Hematopoietic multipotent progenitor cell treated with erythropoietin and hydrocortisone succinate and interleukin-3 and kit ligand, for 6 days (in vitro differentiated cells): ENCODE results near the gene PHACTR3.

Experiments
- DNase-seq: peaks from one replicate; pipeline ENCODE4 v3.0.0-alpha.2; 2015

Gene PHACTR3

DNA sequence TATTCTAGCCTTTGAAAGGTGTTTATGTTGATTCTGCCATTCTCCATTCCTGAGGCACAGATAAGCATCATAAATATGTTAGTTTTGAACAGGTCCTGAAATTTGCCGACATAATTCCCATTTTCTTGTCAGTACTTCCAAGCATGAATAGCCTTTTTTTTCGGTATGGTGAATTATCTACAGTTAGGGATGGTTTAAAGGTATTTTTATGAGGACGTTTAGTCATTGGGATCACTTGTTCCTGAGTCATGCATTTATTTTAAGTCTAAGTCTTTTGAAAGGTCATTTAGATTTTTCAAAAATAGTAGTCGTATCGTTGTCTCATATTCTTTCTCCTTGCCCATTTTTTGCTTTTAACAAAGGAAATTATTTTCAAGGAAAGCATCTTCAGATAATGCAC lies 98.7 kb downstream of the PHACTR3 start:
- DNase-seq, result no peak

DNA sequence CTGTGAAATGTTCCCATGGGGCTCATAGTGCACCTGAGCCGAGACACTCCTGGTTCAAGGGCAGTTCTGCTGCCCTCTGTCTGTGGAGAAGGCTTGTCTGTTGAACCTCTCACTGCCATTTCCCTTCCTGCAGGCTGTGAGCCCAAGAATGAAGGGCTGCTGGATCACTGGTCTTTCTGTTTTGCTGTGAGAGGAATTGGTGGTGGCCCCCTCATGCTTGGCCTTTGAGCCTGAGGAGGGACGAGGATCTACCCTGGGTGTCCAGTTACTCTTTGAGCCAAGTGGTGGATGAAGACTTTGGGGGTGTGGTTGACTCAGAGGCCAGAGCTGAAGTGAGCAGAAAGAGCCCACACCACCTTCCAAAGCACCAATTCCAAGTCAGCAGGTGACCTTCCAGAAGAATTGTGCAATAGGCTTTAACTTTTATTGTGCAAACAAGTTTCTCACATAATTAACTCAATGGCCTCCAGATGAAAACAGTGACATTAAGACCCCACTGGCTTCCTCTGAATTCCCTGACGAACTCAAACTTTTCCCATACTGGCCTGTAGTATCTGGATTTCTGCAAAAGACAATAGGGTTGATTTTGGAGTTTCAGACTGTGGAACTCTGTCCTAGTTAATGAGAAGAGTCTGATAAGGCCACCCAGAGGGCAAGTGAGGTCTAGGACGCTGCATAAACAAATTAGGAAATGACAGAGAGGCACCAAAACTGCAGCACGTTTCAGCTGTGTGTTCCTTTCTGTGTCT lies 101.5 kb downstream of the PHACTR3 start:
- no peak for DNase-seq

DNA sequence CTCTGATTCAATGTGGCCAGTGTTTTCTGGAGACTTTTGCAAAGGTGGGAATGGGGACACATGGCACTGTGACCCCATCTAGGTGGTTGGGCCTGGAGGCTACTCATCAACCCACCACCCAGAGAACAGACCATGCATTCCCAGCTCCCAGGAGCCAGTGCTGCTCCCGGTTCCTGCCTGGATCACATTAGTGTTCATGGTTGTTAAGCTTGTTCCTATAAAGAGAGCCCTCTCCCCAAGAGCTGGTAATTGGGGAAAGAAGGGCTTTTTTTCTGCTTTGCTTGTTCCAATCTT lies 102.0 kb downstream of the PHACTR3 start:
- DNase-seq, result no peak

DNA sequence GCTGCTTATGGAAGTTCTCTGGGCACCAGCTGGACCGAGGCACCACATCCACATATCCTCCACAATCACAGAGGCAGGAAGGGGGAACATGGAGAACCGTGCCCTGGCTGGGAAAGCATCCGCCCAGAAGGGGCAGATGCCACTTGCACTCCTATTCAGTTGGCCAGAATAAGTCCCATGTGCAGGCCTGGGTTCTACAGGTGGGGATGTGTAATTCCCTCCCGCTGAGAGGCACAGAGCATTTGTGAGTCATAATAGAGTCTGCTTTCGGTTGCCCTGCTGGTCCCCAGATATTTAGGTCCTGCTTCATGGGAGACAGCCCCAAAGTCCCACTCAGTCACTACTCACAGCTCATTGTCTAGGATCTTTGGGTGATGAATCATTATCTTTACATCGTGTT lies 104.0 kb downstream of the PHACTR3 start:
- no peak for DNase-seq

DNA sequence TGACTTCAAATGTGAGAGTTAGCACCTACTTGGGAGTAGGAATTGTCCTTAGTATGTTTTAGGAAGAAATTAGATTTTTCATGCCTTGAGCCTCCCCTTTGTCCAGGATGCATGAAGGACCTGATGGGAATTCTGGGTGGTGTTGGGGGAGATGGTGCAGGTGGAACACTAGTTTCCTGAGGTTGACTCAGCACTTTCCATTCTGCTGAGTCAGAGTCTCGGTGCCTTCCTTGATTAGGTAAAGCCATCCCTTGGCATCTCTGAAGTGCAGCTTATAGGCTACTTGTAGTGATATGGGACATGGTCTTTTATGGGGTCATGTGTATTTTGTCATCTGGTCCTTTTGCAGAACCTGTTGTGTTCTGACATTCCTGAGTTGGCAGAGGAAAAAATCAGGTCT lies 105.3 kb downstream of the PHACTR3 start:
- DNase-seq, result no peak

DNA sequence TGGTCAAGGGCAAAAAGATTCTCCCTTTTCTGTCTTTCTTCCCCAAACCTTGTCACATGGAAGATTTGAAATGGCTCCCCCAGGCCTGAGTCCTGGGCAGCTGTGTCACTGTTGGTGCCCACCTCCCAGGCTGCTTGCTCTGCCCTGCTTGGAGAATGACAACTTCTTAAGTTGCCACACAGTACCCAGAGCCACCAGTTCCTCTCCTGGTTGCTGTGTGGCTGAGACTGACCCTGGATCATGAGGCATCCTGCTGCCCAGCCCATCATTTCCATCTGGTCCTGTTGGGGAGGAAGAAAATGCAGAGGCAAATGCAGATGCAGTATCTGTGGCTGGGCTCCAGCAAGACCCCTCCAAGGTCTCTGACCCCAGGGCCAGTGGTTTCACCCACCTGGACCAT lies 113.7 kb downstream of the PHACTR3 start:
- DNase-seq, result no peak

DNA sequence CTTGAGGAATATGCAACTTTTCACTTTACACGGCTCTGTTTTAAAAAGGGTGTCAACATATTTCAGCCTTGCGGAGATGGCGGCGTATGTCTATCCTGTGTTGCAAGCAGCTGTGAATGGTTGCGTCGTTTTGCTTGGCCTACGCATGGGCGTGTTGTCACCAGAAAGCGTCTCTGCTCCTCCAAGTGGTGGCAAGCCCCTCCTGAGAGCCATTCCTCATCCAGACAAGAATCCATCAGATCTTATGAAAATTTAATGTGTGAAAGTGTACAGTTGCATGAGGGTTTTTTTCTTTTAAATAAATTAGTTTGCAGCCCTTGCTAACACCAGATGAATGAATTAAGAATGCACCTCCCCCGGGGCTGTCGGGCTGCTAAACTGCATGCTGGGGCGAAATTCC lies 114.4 kb downstream of the PHACTR3 start:
- DNase-seq, result no peak

DNA sequence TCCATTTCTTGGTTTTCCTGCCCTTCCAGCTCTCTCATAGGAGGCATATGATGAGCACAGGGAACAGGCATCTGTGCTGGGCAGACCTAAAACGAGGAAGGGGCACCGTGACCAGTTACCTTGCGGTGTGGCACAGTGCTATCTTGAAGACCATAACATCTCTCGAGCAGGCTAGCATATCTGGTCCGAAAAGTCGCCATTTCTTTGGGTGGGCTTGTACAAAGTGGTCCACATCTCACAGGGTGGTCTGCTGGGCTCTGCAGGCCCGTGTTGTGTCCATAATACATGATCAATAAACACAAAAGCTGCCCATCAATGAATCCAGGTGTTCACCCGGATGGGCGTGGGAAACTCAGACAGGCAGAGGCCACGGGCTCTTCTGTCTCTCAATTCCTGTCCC lies 115.7 kb downstream of the PHACTR3 start:
- DNase-seq, result no peak

DNA sequence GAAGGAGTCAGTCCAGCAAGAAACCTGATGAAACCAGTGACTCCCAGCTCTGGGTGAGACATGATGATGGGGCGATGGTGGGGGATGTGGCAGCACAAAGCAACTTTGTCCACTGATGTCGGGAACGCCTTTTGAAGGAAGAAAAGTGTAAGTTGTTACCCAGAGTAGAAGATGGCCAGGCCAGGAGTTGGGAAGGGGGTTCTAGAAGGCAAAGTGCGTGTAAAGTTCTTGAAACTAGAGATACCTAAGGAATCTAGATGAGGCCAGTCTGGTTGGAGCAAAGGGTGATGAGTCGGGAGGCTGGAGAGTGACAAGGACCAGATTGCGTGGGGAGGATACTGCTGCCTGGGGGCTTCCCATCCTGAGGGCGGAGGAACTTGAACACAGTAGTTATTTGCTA lies 117.0 kb downstream of the PHACTR3 start:
- DNase-seq, result no peak

DNA sequence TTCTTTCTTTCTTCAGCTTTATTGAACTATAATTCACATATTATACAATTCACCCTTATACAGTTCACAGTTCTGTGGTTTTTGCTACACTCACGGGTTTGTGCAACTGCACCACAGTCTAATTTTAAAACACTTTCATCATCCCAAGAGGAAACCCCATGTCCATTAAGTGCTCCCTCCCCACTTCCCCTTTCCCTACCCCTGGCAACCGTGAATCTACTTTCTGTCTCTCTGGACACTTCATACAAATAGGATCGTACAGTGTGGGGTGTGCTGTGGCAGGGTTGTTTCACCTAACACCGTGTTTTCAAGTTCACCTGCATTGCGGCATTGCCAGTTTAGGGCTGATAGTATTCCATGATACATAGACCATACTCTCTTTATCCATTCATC lies 118.8 kb downstream of the PHACTR3 start:
- DNase-seq, result peak; percentile 69

DNA sequence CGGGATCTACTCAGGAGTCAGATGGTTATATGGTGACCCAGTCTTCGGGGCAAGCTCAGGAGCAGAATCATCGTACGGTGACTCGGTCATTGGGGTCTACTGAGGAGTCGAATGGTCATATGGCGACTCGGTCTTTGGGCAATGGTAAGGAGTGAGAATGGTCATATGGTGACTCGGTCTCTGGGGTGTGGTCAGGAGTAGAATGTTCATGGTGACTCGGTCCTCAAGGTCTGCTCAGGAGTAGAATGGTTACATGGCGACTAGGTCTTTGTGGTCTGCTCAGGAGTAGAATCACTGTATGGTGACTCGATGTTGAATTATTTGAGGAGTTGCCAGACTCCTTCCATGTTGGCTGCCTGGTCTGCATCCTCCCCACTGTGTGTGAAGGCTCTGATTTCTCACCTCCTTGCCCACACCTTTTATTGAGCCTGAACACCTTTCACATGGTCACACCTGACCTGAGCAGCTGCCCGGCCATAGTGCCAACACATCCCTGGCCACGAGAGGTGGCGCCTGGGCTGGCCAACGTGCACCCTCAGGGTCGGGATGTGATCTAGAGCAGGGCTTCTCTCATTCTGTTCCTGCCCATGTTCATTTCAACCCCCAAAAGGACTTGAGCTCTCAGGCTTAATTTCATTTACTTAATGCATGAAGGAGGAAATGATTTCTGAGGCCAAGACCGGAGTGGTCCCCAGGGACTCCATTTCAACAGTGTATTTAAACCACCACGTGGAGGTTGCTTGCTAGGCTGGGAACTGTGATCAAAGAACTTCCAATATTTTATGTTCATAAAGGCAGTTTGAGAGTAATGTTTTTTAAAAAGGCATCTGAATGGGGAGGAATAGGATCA lies 119.5 kb downstream of the PHACTR3 start:
- DNase-seq, result no peak

DNA sequence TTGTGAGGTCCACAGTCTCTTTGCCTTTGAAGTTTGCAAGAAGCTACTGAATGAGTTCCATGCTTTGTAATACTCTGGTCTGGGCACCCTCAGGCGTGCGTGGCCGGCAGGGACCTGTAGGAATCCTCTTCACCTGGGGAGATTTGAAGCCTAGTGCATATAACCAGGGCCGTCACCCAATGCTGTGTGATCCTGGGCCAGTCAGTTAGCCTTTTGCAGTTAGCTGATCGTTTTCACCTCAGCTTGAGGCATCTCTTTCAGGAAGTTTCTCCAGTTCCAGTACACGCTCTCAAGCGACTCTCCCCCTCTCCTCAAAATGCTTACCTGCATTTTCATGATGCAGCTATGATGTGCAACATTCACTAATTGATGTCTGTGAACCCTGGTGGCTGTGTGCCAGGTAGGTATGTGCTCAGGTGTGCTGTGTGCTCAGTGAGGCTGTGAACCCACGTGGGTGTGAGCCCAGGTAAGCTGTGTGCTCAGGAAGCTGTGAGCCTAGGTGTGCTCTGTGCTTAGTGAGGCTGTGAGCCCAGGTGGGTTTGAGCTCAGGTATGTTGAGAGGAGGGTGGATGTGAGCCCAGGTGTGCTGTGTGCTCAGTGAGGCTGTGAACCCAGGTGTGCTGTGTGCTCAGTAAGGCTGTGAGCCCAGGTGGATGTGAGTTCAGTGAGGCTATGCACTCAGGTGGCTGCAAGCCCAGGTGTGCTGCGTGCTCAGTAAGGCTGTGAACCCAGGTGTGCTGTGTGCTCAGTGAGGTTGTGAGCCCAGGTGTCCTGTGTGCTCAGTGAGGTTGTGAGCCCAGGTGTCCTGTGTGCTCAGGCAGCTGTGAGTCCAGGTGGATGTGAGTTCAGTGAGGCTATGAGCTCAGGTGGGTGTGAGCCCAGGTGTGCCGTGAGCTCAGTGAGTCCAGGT lies 120.4 kb downstream of the PHACTR3 start:
- no peak for DNase-seq

DNA sequence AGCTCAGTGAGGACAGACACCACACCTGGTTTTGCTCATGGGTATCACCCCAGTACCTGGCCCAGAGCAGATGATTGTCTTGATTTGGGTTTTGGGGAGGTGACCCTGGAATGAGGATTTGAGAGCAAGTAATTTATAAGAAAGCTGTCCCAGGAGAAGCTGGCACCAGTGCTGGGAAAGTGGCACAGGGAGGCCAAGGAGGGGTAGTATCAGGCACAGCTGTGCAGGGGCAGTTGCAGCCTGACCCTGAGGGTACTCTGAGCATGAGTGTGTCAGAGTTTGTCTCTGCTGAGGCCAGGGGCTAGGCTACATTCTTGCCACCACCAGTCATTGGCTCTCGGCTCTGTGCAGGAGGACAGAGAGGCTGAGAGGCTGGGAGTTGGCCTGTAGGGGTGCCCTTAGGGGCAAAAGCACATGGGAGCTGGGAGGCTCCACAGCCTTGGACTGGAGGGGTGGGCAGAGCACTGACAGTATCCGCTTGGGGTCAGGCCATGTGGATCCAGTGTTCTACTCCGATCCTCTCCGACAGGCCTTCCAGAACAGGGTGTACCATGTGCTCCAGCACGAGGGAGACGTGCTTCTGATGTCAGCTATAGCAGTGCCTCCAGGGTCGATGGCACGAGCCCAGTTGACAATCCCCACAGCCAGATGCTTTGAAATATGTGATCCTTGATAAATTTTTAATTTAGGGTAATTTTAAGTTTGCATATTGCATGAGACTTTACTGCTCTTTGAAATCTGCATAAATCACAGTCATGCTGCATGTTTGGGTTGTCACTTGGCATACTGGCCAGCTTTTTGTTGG lies 121.3 kb downstream of the PHACTR3 start:
- no peak for DNase-seq

DNA sequence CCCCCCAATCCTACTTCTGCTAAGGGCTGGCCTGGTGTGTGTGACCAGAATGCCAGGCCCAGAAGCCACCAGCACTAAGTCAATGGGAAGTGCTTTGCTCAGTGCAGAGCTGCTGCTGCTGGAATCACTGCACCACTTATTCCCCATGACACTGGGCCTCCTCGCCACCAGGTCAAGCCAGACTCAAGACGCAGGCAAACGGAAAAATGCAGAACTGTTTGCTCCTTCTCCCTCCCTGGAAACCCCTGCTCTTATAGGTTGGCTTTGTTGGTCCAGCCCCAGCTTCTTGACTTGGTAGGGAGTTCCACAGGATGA lies 121.9 kb downstream of the PHACTR3 start:
- DNase-seq, result no peak

DNA sequence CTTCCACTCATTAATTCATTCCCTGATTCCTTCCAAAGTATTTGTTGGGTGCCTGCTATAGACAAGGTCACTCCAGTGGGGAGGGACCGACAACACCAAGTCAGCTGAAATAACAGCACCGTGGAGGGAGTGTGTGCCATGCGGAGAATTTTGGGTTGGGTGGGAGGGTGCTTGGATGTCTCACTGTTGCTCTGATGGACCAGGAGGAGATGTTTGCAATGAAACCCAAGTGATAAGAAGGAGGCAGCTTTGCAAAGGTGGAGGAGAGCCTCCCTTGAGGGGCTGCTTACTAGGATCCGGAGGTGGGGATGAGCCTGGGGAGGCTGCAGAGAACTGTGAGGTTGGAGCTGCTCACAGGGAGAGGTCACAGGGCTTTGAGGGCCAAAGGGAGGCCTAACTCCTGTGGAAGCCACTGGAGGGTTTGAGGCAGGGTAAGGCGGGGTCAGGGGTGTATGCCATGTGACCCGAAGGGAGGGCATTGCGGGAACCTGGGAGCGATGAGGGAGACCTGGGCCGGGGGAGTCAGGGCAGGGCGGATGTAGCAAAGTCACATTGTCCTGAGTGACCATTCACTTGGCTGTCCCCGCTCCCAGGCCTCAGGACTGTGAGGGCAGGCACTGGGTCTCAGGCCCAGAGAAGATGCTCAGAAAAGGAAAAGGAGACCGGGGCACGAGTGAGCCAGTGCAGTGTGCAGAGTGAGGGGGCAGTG lies 124.5 kb downstream of the PHACTR3 start:
- no peak for DNase-seq

DNA sequence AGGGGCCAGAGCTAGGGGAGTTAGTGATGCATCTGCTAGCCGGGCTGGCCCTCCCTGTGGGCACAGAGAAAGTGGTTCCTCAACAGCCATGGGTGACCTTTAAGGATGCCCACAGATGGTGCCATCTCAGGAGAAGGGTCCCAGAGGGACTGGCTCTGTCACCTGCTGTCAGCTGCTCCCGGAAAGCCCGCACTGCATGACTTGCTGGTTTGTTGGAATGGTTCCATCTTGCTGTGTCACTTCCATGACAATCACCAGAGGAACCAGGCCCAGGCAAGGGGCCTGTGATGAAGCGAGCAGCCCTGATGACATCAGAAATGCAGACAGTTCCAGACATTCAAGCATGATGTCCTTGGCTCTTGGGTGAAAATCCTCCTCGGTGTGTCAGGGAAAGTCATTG lies 125.2 kb downstream of the PHACTR3 start:
- DNase-seq, result no peak

DNA sequence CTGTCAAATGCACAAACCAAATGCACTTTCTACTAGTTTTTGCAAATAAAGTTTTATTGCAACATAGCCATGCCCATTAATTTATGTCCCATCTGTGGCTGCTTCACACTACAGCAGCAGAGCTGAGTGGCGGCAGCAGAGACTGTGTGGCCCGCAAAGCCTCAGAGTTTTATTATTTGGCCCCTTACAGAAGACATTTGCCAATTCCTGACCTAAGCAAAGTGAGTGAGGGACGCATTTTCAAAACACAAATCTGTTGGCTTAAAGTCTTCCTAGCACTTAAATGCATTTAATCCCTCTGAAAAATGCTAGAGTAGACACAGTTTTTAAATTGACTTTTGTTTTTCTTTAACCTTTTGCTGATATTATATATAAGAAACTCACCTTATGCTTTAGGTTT lies 126.4 kb downstream of the PHACTR3 start:
- no peak for DNase-seq

DNA sequence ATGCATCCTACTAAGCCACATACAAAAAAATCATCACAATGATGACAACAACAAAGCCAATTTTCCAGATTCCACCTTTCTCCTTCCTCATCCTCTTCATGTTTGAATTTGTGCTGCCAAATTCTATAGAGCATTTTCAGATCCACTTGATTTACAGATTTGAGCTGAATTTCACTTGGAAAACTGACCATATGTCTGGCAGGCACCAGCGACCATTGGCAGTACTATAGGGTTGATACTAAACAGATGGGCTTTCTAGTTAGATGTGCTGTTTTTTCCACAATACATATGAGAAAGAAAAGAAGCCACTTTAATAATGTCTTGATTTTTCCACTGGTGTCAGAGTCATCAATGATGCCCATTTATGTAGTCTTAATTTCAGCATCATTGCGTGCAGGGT lies 127.0 kb downstream of the PHACTR3 start:
- no peak for DNase-seq

DNA sequence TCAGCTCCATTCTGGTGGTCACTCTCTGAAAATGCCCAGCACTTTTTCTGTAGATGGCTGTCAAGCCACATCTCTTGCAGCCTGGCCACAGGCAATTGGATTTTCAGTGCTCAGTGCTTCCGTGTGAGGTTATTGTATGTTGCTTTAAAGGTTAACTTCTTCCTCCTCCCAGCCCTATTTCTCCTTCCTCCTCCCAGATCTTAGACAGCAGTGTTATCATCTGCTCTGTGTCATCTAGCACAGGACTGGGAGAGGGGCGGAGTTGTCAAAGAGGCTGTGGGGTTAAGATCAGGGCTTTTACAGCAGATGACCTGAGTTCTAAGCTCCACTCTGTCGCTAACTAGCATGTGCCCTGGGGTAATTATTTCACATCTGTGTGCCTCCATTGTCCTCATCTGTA lies 129.0 kb downstream of the PHACTR3 start:
- no peak for DNase-seq

DNA sequence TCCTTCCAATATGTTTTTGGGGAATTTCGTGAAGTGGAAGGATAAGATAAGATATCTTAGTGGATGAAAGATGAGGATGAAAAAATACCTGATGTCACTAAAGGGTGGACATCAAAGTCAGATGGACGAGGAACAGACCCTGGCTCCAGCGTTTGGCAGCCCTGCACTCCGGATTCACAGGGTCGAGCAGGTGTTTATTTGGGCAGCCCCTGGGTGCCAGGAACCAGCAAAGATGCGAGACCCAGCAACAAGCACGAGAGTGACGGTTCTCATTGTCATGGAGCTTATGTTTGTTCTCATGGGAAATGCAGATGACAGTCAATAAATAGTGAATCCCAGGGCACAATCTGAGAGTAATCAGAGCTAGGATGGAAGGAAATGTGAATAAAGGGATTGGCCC lies 131.1 kb downstream of the PHACTR3 start:
- no peak for DNase-seq

DNA sequence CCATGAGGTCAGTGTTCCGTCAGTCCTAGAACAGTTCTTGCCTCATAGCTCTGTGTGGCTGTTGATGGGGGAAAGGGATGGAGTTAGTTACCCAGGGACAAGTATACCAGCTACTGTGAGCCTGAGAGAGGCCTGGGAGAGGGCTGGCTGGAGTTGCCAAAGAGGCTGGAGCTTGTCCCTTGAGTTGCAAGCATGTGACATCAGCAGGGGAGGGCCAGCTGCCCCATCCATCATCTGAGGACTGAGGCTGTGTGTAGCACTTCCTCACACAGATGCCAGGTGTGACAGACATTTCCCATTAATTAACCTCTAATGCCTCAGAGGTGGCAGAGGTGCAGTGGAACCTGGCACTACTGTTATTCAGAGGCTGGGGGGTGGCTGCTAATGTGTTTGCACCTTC lies 131.6 kb downstream of the PHACTR3 start:
- DNase-seq, result no peak

DNA sequence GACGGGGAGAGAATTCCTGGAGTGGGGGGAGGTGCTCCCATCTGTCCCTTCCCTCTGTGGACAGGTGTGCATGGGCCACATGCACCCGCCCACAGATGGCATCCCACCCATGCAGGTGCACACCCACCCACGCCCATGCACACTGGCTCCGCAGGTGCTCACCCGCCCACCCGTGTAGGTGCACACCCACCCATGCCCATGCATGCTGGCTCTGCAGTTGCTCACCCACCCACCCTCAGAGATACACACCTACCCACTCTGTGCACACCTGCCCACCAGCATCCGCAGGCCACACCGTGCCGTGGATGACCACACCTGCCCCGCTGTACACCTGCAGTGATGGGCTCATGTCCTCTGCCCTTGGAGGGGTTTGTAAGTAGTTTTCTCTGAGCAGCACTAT lies 132.0 kb downstream of the PHACTR3 start:
- DNase-seq, result no peak
